Activated CD4-positive, alpha-beta T cell treated with anti-CD3 and anti-CD28 coated beads for 24 hours (primary cell): ENCODE results near the gene SHFL.

Experiments used
- DNase-seq, 2 donors: peaks; one replicate each; pipeline ENCODE4 v3.0.0-alpha.2; 2020; ENCODE audit warnings: low read depth in 2 of 2

SHFL gene

GRCh38 chr19:10087296-10088061, 1.4 kb downstream of the SHFL start:
- DNase-seq, result no peak

GRCh38 chr19:10088949-10089554, 2.9 kb downstream of the SHFL start:
- DNase-seq, result no peak

- DNase-seq, result no peak
Measured at GRCh38 chr19:10089801-10090375, 3.8 kb downstream of the SHFL start.

- DNase-seq, result no peak
Measured at GRCh38 chr19:10091370-10091687, 5.2 kb downstream of the SHFL start.

GRCh38 chr19:10091895-10092641, 6.0 kb downstream of the SHFL start:
- DNase-seq, result no peak

GRCh38 chr19:10092648-10093294, 6.7 kb downstream of the SHFL start:
- DNase-seq, result no peak

GRCh38 chr19:10093295-10094186, 7.4 kb downstream of the SHFL start:
- no peak for DNase-seq

- no peak for DNase-seq
Measured at GRCh38 chr19:10095622-10095947, 9.5 kb downstream of the SHFL start.

- peak; percentile 80 to 81 for DNase-seq
Measured at GRCh38 chr19:10095948-10096614, 10.0 kb downstream of the SHFL start.

- DNase-seq, result no peak
Measured at GRCh38 chr19:10096615-10096963, 10.5 kb downstream of the SHFL start.

- DNase-seq, result no peak
Measured at GRCh38 chr19:10100163-10100785, 14.2 kb downstream of the SHFL start.

GRCh38 chr19:10102787-10103236, 16.7 kb downstream of the SHFL start:
- no peak for DNase-seq

- DNase-seq, result no peak
Measured at GRCh38 chr19:10104130-10104513, 18.0 kb downstream of the SHFL start.

- DNase-seq, result peak in 1 of 2 donors; percentile 64
Measured at GRCh38 chr19:10104665-10105508, 18.8 kb downstream of the SHFL start.

- peak; percentile 74 to 75 for DNase-seq
Measured at GRCh38 chr19:10105509-10106099, 19.5 kb downstream of the SHFL start.

- DNase-seq, result peak; percentile 95 to 98
Measured at GRCh38 chr19:10106100-10106936, 20.2 kb downstream of the SHFL start, which contains the start of gene PPAN. TSS of gene PPAN (plus strand) at chr19:10106362. CDS start at chr19:10106395, 33 bp downstream.

GRCh38 chr19:10107254-10107653, 21.1 kb downstream of the SHFL start:
- DNase-seq, result no peak
